ENCODE data around the gene SENP1.
A peak's percentile ranks its signal among the peaks of the same experiment; 100 is the strongest.

SENP1 gene

GRCh38 chr12:48033451-48033850 lies 72.4 kb downstream of the SENP1 start:
- DNase-seq = no peak

GRCh38 chr12:48032597-48032996 lies 73.3 kb downstream of the SENP1 start:
- no peak for DNase-seq

- no peak for DNase-seq
Measured at GRCh38 chr12:48031135-48031960, 74.5 kb downstream of the SENP1 start.

DNA sequence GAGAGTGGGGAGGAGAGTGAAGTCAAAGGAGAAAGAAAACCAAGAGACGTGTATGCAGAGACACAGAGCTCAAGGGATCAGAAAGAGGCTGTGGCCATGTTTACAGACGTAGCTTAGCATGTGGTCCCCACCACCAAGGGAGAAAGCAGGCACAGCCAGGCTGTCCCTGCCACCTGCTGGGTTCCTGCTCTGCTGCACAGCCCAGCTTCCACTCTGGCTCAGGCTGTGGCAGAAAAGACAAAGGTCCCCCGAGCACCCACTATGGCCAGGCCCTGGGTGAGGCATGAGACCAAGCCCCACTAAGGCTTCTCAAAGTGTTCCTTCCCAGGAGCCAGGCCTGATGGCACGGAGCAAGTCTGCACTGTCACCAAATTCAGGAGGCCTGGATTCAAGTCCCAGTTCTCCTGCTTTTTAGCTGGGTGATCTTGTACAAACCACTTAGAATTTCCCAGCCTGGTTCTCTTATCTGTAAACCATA lies 75.7 kb downstream of the SENP1 start:
- DNase-seq = no peak

- DNase-seq = peak; percentile 21
Measured at GRCh38 chr12:48029491-48030172, 76.2 kb downstream of the SENP1 start.

GRCh38 chr12:48028541-48029431 lies 77.1 kb downstream of the SENP1 start:
- DNase-seq = no peak

- no peak for DNase-seq
Measured at GRCh38 chr12:48027183-48028002, 78.5 kb downstream of the SENP1 start.

- no peak for DNase-seq
Measured at GRCh38 chr12:48026060-48026827, 79.6 kb downstream of the SENP1 start.

- no peak for DNase-seq
Measured at GRCh38 chr12:48025281-48025680, 80.6 kb downstream of the SENP1 start.

DNA sequence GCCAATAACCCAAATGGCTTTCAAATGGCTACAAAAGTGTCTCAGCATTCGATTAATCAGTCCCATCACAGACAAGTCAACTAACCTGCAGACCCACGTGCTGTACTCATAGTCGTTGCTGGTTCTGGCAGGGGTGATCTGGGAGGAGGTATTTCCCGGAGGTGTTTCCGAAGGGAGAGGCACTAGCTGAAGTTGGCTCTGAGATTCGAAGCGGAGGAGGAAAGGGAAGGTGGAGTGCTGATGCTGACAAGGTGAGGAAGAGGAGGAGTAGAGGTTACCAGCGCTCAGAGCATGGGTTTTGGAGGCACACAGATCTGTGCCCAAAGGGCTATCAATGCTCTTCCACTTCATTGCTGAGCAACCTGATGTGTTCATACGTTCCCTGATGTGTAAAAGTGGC lies 81.1 kb downstream of the SENP1 start:
- DNase-seq = no peak

DNA sequence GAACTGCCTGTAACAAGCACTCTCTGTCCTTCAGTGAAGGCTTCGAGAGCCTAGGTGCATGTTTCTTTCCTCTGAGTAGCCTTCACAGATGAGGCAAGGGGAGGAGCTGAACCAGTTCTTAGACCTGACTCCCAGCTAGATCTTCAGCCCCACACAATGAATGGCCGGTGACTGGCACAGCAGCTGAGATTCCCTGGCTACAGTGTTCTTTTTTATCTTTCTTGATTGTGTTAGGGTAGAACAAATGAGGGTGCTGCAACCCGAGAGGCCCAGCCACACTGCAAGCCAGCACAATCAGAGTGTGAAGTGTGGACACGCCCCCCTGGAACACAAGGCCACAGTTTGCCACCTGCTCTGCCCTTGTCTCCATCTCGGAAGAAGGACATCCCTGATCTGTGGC lies 82.5 kb downstream of the SENP1 start:
- no peak for DNase-seq

DNA sequence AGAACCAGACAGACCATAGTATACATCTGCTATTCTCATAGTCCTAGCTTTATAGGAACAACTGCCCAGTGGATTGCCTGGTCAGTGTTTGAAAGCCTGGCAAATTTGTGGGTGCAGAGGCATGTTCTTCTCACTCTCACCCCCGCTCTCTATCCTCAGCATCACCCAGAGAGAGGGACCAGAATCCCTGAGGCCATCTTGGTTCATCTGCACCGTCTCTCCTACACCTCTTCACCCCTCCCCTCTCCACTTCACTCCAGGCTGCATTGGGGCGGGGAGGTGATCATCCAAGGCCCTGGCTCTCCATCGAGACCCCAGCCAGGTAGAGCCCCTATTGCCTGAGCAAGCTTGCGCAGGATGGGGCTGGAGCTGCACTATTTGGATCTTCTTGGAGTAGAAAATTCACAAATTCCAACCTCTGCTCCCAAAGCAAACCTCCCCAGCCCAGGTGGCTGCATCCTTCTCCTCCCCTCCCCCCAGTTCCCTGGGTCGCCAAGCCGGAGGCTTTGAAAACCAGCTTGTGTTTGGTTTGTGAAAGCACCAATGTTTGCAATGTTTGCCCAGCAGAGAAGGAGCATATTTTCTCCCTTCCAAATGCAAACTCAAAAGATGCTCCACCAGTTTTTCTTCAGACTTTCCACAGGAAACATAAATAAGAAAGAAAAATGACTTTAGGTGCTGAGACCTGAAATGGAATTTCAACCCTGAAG lies 83.0 kb downstream of the SENP1 start:
- DNase-seq = no peak

- DNase-seq = no peak
Measured at GRCh38 chr12:48022180-48022521, 83.7 kb downstream of the SENP1 start.

- DNase-seq = no peak
Measured at GRCh38 chr12:48021485-48022179, 84.2 kb downstream of the SENP1 start.

DNA sequence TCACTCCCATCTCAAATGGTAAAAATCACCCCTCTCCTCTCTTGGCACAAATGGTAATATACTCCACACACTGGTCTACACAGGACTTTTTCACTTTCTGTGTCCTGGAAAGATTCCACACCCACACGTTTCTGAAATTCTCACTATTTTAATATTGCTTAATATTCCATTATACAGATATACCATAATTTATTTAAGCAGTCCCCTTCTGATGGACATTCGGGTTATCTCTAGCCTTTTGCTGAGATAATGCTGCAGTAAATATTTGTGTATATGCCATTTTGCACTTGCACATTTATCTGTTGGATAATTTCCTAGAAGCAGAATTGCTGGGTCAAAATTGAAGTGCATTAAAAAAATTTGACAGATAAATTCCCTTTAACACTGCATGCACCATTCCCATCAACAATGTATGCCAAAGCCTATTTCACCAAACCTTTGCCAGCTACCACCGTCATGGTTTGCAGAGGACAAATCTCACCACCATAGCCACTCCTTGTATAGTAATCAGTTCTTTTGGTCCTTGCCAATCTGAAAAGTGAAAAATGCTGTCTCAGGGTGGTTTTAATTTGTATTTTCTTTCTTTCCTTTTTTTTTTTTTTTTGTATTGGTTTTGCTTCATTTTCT lies 86.1 kb downstream of the SENP1 start:
- DNase-seq = no peak

DNA sequence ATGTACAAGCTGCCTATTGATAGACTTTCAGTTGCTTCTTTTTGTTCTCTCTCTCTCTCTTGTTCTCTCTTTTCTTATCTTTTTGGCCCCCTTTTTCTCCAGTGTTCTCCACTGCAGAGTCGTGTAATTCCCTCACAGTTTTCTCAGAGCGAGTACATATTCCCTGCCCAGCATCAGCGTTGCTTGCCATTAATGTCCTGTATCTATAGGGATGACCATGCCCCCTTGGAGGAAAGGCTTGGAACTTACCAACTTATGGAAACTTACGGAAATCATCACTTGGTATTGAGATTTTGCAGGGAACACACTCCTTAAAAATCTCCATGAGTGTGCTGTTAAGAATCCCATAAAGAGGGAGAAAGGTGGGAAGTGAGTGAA lies 87.3 kb downstream of the SENP1 start:
- no peak for DNase-seq

DNA sequence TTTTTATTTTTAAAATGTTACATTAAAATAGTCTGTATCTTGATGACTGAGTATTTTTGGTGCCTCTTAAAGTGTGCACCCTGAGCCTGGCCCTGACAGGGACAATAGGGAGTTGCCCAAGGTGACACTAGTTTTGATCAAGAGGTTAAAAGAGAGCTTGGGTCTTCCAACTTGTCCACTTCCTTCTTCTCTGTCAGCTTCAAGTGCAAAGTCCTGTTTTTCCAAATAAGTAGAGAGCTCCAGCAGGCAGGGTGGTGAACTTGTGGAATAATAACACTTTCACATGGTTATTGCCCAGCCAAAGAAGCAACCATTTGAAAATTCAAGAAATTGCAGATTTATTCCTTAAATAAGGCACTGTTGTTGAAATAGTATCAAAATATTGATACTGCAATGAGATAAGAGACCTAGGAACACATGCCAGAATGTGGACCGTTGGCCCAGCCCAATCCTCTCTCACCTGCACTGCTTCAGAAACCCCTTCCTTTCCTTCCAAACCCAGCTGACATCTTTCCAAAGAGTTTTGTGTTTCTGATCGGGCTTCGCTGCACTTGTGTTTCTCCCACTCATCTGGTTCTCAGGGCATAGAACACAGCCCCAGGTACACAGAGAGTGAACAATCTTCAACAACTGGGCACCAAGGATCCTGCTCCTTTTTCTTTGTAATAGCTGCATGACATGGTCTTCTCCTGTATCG lies 87.8 kb downstream of the SENP1 start:
- DNase-seq = no peak

- no peak for DNase-seq
Measured at GRCh38 chr12:48017496-48017895, 88.4 kb downstream of the SENP1 start.

GRCh38 chr12:48016373-48017020 lies 89.4 kb downstream of the SENP1 start:
- DNase-seq = no peak
